OCI-LY7 (cell line): ENCODE results near the gene ARTN. TPM values are rescaled to one million over a fixed set of nuclear protein-coding genes. Genes with fewer than 3 reads are reported as not detected.

ENCODE experiments used
- BruUV-seq: library from RNA; stranded (reverse); fragments of 400-500 nt; replicated peaks from 2 replicates; lab custom pipeline; 2021; lab: Mats Ljungman, UMichigan
- CTCF ChIA-PET: fragments of 300-600 bp; sonication (Branson Sonifier 250); formaldehyde crosslinking; loops from one replicate; lab custom pipeline; 2022; ENCODE audit warnings: antibody characterized with exemption; ENCODE audit not compliant: unreplicated experiment; lab: Charles Lee
- POLR2A ChIA-PET: fragments of 300-600 bp; sonication (Branson Sonifier 250); formaldehyde crosslinking; loops from one replicate; lab custom pipeline; 2022; ENCODE audit warnings: antibody characterized with exemption; lab: Charles Lee
- DNase-seq: peaks from one replicate; pipeline ENCODE4 v3.0.0-alpha.2; 2015; ENCODE audit warnings: low spot score
- H2AFZ ChIP-seq: fragments of 200-600 bp; sonication (generic), shearing (Covaris generic); 2 replicates; pipeline ENCODE4 v1.6.1; 2014; ENCODE audit warnings: mild to moderate bottlenecking, antibody characterized with exemption, low read length, moderate library complexity
- H3K27ac ChIP-seq: fragments of 200-600 bp; sonication (generic); 2 replicates; pipeline ENCODE4 v1.5.1; 2014; ENCODE audit warnings: mixed run types, low read depth, mild to moderate bottlenecking, moderate library complexity, low read length, inconsistent platforms; ENCODE audit not compliant: poor library complexity, severe bottlenecking
- H3K36me3 ChIP-seq: fragments of 200-600 bp; sonication (generic); 2 replicates; pipeline ENCODE4 v1.6.1; 2014; ENCODE audit warnings: mild to moderate bottlenecking, antibody characterized with exemption, low read length, moderate library complexity, mixed read lengths; ENCODE audit not compliant: insufficient read depth
- H3K4me1 ChIP-seq: fragments of 200-600 bp; sonication (generic); 2 replicates; pipeline ENCODE4 v1.5.1; 2014; ENCODE audit warnings: mild to moderate bottlenecking, low read length; ENCODE audit not compliant: insufficient read depth, poor library complexity, severe bottlenecking
- H3K4me2 ChIP-seq: fragments of 200-600 bp; sonication (generic); 2 replicates; pipeline ENCODE4 v1.6.1; 2014; ENCODE audit warnings: mild to moderate bottlenecking, low read length
- H3K4me3 ChIP-seq: fragments of 200-600 bp; sonication (generic); 2 replicates; pipeline ENCODE4 v1.5.1; 2014; ENCODE audit warnings: mild to moderate bottlenecking, low read depth, low read length; ENCODE audit not compliant: poor library complexity, severe bottlenecking
- H3K79me2 ChIP-seq: fragments of 200-600 bp; sonication (generic); 2 replicates; pipeline ENCODE4 v1.6.1; 2016; ENCODE audit warnings: low read depth, mild to moderate bottlenecking, low read length, moderate library complexity, mixed read lengths; ENCODE audit not compliant: insufficient read depth
- H3K9me2 ChIP-seq: fragments of 200-600 bp; sonication (generic); 2 replicates; pipeline ENCODE4 v1.6.1; 2016; ENCODE audit warnings: mild to moderate bottlenecking, low read length, mixed read lengths; ENCODE audit not compliant: insufficient read depth
- H3K9me3 ChIP-seq: fragments of 200-600 bp; sonication (generic); 2 replicates; pipeline ENCODE4 v1.6.1; 2014; ENCODE audit warnings: mild to moderate bottlenecking, mixed run types, low read length, mixed read lengths
- H4K20me1 ChIP-seq: fragments of 200-600 bp; sonication (generic); 2 replicates; pipeline ENCODE4 v1.6.1; 2014; ENCODE audit warnings: mild to moderate bottlenecking, antibody characterized with exemption, low read length, moderate library complexity, mixed read lengths; ENCODE audit not compliant: insufficient read depth
- CTCF ChIP-seq: fragments of 200-600 bp; sonication (generic); conservative IDR thresholded peaks from 2 replicates; pipeline ENCODE4 v1.5.1; 2014; ENCODE audit warnings: mild to moderate bottlenecking, antibody characterized with exemption, low read length, moderate library complexity, mixed read lengths
- EZH2phosphoT487 ChIP-seq: fragments of 200-600 bp; sonication (generic); IDR thresholded peaks from 2 replicates; pipeline ENCODE4 v1.6.1; 2018; ENCODE audit warnings: low read depth, borderline replicate concordance, mild to moderate bottlenecking, mixed run types, antibody characterized with exemption, low read length, moderate library complexity, mixed read lengths
- intact Hi-C: fragments of 100-400 bp; cut with micrococcal nuclease; formaldehyde crosslinking; loops from one replicate; pipeline ENCODE4 v1.10.0; 2022; ENCODE audit not compliant: unreplicated experiment
- total RNA-seq, 2 experiments: library from RNA; depleted of rRNA in 1 of 2; stranded (reverse); fragments of >200 nt in 1 of 2; shearing (Covaris generic) in 1 of 2; gene quantifications; 2 replicates each; pipeline ENCODE4 v1.2.3, GENCODE V29; 2014 to 2022

ARTN gene
- total RNA-seq, 2 experiments from 2014 or later = 0.44 to 1.2 TPM

GRCh38 chr1:43924516-43924915 is 9.1 kb upstream of the ARTN start:
- POLR2A ChIA-PET = interaction anchor here (0.6 kb wide), 2 partner anchors 13 to 250 kb away, joined by 3 to 5 read pairs; no protein-coding TSS in a partner anchor

GRCh38 chr1:43925846-43926245 is 7.8 kb upstream of the ARTN start:
- H3K4me2 ChIP-seq = no peak overlapping the region
- intact Hi-C loops = no loop called here
- no peaks in the 10 kb centered on the region for H3K9me3 ChIP-seq
- no peak for DNase-seq
- H3K9me2 ChIP-seq = no peaks in the 10 kb centered on the region
- H4K20me1 ChIP-seq = no peaks in the 10 kb centered on the region
- TF ChIP-seq EZH2phosphoT487 (no peak), CTCF (no peak)
- no peak overlapping the region for H3K27ac ChIP-seq
- CTCF ChIA-PET = no interaction called here
- no TSS peak for BruUV-seq
- POLR2A ChIA-PET = no interaction called here
- no peaks in the 10 kb centered on the region for H3K36me3 ChIP-seq
- H3K4me1 ChIP-seq = no peaks in the 10 kb centered on the region
- no peak overlapping the region for H3K4me3 ChIP-seq
- no peaks in the 10 kb centered on the region for H3K79me2 ChIP-seq
- H2AFZ ChIP-seq = no peak overlapping the region

More at GRCh38 chr1:43924516-43924915, 9.1 kb upstream of the ARTN start:
- no peaks in the 10 kb centered on the region for H3K9me3 ChIP-seq
- no TSS peak for BruUV-seq
- H4K20me1 ChIP-seq = no peaks in the 10 kb centered on the region
- no peak overlapping the region for H3K4me3 ChIP-seq
- no peak for DNase-seq
- H3K36me3 ChIP-seq = no peaks in the 10 kb centered on the region
- no peaks in the 10 kb centered on the region for H3K79me2 ChIP-seq
- intact Hi-C loops = no loop called here
- no peaks in the 10 kb centered on the region for H3K9me2 ChIP-seq
- H2AFZ ChIP-seq = no peak overlapping the region
- no peak overlapping the region for H3K27ac ChIP-seq
- CTCF ChIA-PET = no interaction called here
- H3K4me1 ChIP-seq = no peaks in the 10 kb centered on the region
- no peak overlapping the region for H3K4me2 ChIP-seq
- no peak for TF ChIP-seq EZH2phosphoT487
- TF ChIP-seq CTCF = no peak

GRCh38 chr1:43930168-43930948 is 3.2 kb upstream of the ARTN start:
- TF ChIP-seq EZH2phosphoT487 (no peak), CTCF (peak; percentile 78)
- intact Hi-C loops = loop anchor here (5.0 kb wide), 1 partner anchor 93 kb away; no protein-coding TSS in a partner anchor
- Histone ChIP-seq H2AFZ (no peak overlapping the region), H3K9me3 (no peaks in the 10 kb centered on the region), H4K20me1 (no peaks in the 10 kb centered on the region), H3K4me2 (no peak overlapping the region), H3K79me2 (no peaks in the 10 kb centered on the region), H3K9me2 (no peaks in the 10 kb centered on the region), H3K4me1 (no peaks in the 10 kb centered on the region), H3K4me3 (no peak overlapping the region), H3K27ac (no peak overlapping the region), H3K36me3 (no peaks in the 10 kb centered on the region)
- no TSS peak for BruUV-seq
- POLR2A ChIA-PET = interaction anchor here (0.5 kb wide), 1 partner anchor 116 kb away, joined by 3 read pairs; no protein-coding TSS in a partner anchor
- CTCF ChIA-PET = interaction anchor here (0.5 to 1.7 kb wide), 3 partner anchors 15 to 167 kb away, joined by 3 to 8 read pairs (median 4); no protein-coding TSS in a partner anchor
- peak; percentile 49 for DNase-seq
